ENCODE measurements around the gene IL1RAPL2.
"Not testable (repeated sequence)": the region's sequence is repeated elsewhere in the genome, so short reads cannot be mapped to it uniquely, and the experiment has no call there.

Gene IL1RAPL2

GRCh38 chrX:105190252-105190853 lies 624.4 kb downstream of the IL1RAPL2 start:
- no peak for DNase-seq

DNA sequence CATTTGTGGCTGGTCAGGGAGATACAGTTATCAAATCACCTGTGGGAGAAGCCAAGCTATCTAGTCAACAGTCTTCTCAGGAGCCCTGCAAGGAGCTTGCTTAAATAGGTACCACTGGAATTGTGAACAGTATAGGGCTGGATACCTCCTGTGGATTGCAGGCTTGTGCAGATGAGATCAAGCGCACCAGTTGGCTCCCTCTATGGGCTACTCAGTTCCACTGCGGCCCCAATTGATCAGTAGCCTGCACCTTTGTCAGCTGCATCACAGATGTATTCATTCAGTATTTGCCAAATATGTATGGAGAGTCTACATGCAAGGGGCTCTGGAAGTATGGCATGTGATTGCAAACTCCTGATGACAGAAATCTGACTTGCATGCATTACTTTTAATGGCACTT lies 625.9 kb downstream of the IL1RAPL2 start:
- DNase-seq = no peak

GRCh38 chrX:105209406-105209805 lies 643.4 kb downstream of the IL1RAPL2 start:
- no peak for DNase-seq

DNA sequence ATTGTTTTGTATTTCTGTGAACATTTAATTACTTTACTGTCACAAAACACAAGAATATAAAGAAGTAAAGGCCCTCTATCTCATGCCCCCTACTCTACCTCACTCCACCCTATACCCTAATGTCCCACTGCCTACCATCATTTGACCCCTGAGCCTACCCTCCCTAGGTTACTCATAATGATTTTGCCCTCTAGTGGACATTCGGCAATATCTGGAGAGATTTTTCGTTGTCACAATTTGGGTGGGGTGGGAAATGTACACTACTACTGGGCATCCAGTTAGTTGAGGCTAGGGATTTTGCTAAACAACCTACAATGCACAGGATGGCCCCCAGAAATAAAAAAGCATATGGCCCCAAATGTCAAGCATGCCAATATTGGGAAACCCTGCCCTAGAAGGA lies 644.3 kb downstream of the IL1RAPL2 start:
- no peak for DNase-seq

GRCh38 chrX:105211066-105211575 lies 645.1 kb downstream of the IL1RAPL2 start:
- no peak for DNase-seq

DNA sequence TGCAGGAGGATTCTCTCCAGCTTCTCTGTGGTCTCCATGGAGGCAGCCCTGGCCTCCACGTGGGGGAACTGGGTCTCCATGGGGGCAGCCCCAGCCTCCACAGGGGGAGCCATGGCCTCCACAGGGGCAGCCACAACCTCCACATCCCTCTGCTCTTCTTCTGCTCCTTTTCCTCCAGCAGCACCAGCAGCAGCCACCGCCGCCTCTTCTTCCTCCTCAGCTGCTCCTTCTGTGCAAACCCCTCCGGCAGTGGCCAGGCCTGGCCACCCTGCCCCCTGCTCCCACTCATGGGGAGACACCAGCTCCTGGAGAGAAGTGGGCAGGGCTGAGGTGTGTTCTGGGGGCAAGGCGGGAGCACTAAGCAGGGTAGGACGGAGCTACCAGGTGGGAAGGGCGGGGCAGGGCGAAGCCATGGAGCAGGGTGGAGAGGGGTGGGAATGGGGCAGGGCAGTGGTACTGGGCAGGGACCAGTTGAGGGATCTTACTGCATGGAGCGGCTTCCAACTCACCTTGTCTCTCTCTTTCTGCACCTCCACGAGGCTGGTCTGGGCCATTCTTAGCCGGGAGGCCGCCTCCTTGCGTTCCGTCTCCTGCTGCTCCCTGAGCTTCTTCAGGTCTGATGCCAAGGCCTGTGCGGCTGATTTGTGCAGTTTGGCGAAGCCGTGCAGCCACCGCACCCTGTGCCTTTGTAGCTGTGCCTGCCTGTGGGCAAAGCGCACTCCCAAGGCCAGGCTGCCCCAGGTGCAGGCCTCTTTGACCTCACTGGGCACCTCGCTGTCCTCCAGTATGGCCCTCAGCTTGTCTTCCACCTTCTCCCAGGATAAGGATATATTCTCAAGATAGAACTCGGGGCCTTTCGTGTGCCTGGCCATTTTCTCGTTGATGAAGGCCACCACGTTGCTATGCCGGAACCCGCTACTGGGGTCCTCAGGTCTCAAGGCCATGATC lies 653.7 kb downstream of the IL1RAPL2 start:
- no peak for DNase-seq

- no peak for DNase-seq
Observed at GRCh38 chrX:105220636-105221035, 654.6 kb downstream of the IL1RAPL2 start, which contains the start of gene TEX13A. Gene TEX13A, minus strand, starts transcription at chrX:105220694. Its CDS starts 297 bp downstream, at chrX:105220397.

DNA sequence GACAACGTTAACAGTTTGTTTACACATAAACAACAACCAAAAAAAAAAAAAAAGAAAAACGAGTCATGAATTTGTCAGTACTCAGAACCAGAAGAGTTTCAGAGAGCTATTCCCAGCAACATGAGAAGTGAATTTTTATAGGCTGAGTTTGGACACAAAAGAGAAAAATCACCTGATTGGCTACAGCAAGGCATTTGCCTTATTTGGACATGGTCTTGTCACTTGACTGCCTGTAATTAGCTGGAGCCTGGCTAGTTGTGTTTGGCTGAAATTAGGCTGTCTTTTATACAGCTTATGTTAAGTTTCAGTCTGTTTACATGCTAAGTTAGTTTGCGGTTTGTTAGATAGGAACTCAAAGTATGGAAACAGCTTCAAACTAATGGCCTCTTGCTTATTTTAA lies 655.4 kb downstream of the IL1RAPL2 start:
- no peak for DNase-seq

DNA sequence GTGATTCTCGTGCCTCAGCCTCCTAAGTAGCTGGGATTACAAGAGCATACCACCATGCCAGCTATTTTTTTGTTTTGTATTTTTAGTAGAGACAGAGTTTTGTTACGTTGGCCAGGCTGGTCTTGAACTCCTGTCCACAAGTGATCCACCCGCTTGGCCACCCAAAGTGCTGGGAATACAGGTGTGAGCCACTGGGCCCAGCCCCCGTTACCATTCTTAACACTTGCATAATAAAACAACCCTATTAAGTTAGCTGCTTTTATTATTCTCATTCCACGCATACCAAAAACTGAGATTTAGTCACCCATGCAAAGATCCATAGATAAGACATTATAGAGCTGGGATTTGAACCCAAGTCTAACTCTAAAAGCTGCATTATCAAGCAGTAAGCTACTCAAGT lies 660.5 kb downstream of the IL1RAPL2 start:
- DNase-seq = no peak

DNA sequence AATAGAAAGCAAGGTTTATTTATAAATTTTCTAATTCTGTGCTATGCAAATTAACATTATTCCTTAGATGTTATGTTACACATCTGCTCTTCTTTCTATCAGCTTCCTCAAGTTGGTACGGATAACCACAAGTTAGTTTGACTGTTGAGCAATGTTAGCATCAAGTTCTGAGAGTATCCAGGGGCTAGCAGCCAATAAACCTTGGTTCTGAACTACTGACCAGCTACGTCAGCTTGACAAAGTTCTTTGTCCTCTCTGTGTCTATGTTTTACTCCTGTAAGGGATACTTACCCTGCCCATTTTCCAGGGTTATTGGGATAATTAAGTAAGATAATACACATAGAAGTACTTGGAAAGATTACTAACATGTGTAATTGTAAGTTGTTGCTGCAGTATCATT lies 662.6 kb downstream of the IL1RAPL2 start:
- no peak for DNase-seq

DNA sequence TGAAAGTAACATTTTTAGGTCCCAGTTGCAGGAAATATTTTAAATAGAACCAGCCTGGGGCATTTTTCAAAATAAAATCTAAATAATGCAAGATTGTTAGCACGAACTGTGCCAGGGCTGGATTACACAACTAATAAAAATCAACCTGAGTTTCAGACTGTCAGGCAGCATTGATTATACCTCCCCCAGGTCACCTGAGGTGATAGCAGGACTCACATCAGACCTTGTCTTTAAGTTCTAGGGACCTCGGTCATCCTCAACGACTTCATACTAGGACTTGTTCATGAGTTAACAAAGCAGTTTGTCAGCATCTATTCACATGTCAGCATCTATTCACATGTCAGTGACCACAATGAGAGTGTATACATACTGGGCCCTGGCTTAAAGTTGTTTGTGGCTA lies 663.1 kb downstream of the IL1RAPL2 start:
- no peak for DNase-seq

GRCh38 chrX:105237407-105237806 lies 671.4 kb downstream of the IL1RAPL2 start:
- DNase-seq = not testable (repeated sequence)

DNA sequence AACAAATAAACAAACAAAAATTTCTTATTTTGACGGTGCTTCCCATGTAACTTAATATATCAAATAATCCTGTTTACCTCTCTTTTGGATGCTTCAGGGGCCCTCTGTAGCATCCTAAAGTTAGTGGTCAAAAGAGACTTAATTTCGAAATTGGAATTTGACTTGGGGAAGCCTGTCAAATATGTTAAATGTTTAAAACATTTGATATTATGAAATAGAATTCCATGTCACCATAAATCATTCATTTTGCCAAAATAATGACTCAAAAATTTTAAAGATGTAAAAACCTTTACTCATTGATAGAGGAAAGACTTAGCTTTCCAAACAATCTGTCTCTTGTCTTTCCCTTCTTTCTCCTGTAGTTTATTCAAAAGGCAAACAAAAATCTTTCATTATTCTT lies 675.1 kb downstream of the IL1RAPL2 start:
- DNase-seq = no peak

- no peak for DNase-seq
Observed at GRCh38 chrX:105260291-105261043, 694.5 kb downstream of the IL1RAPL2 start.

DNA sequence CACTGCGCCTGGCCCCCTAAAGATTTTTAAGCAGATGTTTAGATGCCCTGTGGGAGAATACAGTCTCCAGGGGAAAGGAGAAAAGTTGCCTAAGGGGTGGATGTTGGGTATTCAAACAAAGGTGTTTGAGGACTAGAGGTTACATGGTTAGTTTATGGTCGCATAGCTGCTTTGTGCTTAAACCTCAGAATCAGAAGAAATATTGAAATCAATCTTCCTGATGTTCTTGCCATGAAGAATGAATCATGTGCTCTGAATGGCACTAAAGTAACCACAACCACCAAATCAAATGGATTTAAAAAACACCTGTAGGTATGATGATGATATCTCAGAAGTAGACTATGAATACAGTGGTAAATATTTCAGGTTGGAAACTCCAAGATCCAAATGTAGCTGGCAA lies 697.2 kb downstream of the IL1RAPL2 start:
- no peak for DNase-seq

GRCh38 chrX:105263801-105264200 lies 697.8 kb downstream of the IL1RAPL2 start:
- no peak for DNase-seq

DNA sequence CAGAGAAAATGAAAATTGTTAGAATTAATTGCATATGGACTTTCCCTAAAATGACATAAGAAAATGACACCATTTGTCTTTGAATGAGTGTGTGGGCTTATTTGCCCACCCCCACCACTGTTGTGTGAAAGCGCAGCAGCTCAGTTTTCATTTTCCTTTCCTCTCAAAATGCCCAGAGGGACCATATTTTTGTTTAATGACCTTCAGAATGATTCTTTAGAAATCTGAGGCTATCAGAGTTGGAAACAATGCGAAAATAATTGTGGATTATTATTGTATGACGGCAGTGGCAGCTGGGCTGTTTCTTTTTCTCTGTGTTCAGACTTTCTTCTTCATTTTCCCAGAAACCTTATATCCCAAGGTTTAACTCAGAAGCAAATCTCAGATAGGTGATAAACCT lies 699.1 kb downstream of the IL1RAPL2 start:
- DNase-seq = no peak

DNA sequence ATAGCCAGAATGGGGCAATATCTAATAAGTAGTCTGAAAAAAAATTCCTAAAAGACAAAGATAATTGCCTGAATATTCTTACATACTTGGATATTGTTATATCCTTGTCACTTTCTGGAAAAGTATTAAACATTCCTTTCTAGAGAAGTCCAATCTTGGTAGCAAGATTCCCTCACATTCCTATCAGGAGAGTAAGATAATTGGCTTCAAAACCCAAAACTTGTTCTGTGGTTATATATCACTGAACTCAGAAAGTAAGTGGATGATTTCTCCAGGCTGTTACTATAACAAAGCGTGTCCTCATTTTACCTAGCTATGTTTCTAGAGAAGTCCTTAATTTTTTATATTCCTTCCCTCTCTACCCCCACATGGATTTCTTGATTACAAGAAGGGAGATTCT lies 700.5 kb downstream of the IL1RAPL2 start:
- DNase-seq = no peak

DNA sequence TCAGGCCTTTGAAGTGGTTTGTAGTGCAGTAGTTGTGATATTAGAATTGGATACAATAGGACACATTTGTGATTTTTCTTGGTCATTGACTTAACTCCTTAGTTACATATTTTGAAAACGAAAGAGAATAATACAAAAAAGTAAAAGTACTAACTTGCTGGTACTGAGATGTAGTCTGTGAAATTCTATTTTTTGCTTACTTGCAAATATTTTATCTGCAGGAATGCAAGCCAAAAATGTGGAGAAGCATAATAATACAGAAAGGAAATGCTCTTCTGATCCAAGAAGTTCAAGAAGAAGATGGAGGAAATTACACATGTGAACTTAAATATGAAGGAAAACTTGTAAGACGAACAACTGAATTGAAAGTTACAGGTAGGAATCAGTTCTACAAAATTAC lies 701.2 kb downstream of the IL1RAPL2 start:
- DNase-seq = no peak

DNA sequence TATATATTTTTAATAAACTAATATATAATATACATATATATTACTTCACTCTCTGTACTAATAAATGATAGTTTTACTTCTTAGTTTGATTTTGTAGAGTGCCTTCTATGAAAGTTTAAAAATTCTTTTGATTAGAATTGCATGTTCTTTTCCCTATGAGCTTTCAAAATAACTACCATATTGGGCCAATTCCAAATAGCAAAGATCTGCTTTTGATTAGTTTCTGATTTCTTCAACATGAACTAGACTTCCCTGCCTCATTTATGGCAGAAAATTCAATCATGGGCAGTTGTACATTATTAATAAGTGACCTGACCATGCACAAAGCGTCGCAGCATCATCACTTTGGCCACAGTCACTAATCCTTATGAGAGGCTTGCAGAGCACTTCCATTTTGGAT lies 703.4 kb downstream of the IL1RAPL2 start:
- no peak for DNase-seq

GRCh38 chrX:105273326-105273725 lies 707.3 kb downstream of the IL1RAPL2 start:
- DNase-seq = no peak

DNA sequence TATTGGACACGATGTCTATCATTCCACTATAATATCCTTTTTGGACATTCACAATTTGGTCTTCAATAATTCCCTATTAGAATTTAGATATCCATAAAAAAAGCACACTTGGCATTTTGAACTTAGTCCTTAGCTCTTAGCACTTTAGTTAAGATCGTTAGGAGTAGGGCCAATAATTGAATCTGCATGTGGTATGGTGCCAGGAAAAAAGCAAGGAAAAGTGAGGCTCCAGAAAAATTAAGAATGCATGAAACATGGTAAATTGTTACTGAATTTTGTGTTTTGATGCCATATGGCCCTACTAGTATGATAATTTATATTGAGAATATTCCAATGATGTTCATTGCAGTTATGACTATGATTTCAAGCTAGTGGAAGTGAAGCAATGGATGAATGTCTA lies 708.1 kb downstream of the IL1RAPL2 start:
- no peak for DNase-seq

DNA sequence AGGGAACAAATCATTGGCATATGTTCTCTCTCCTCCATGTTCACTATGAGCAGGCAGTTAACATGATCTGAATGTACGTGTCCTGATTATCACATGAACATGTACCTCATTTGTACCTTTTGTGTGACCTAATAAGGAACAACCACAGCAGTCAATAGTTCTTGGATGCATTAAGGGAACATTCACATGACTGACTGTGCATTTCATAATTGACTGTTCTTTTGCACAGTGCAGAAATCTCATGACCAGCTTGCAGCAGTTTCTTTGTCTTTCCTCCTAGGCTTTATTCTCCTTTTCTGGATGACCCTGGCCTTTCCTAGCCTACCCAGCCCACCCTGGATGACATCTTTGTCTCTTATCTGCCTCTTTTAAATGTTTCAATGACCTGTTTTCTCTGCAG lies 711.1 kb downstream of the IL1RAPL2 start:
- no peak for DNase-seq
